Neural cell (in vitro differentiated cells): ENCODE measurements around the gene ABCC3. TPM values are rescaled to one million over a fixed set of nuclear protein-coding genes. Genes with fewer than 3 reads are reported as not detected.
"Not testable (repeated sequence)": the region's sequence is repeated elsewhere in the genome, so short reads cannot be mapped to it uniquely, and the experiment has no call there.

Source experiments
- H2AFZ ChIP-seq: fragments of 200-600, 300-800 bp; sonication (generic), shearing (Covaris generic); 2 replicates; pipeline ENCODE4 v1.6.0; 2014; ENCODE audit warnings: low read depth, mild to moderate bottlenecking, antibody characterized with exemption, low read length, moderate library complexity
- H3F3A ChIP-seq: fragments of 200-600 bp; shearing (Covaris generic); 2 replicates; pipeline ENCODE4 v1.6.1; 2016; ENCODE audit warnings: mild to moderate bottlenecking, moderate library complexity, mixed read lengths, antibody characterized with exemption, low read length; ENCODE audit not compliant: insufficient read depth, poor library complexity, severe bottlenecking
- H3K27ac ChIP-seq: fragments of 200-600, 300-800 bp; sonication (generic), shearing (Covaris generic); 2 replicates; pipeline ENCODE4 v1.5.1; 2014; ENCODE audit warnings: mild to moderate bottlenecking, low read length, moderate library complexity
- H3K27me3 ChIP-seq: fragments of 300-800, 200-600 bp; sonication (generic), shearing (Covaris generic); 2 replicates; pipeline ENCODE4 v1.6.0; 2014; ENCODE audit warnings: mild to moderate bottlenecking, low read depth, low read length, moderate library complexity; ENCODE audit not compliant: insufficient read depth
- H3K36me3 ChIP-seq: fragments of 300-800, 200-600 bp; sonication (generic), shearing (Covaris generic); 2 replicates; pipeline ENCODE4 v1.5.1; 2014; ENCODE audit warnings: mild to moderate bottlenecking, antibody characterized with exemption, low read length, moderate library complexity; ENCODE audit not compliant: insufficient read depth
- H3K4me2 ChIP-seq: fragments of 300-800, 200-600 bp; sonication (generic), shearing (Covaris generic); 2 replicates; pipeline ENCODE4 v1.6.0; 2014; ENCODE audit warnings: mild to moderate bottlenecking, low read length
- H3K4me3 ChIP-seq: fragments of 300-800, 200-600 bp; sonication (generic), shearing (Covaris generic); 2 replicates; pipeline ENCODE4 v1.5.1; 2014; ENCODE audit warnings: mild to moderate bottlenecking, low read length, moderate library complexity
- H3K79me2 ChIP-seq: fragments of 200-600 bp; shearing (Covaris generic); replicated peaks from 2 replicates; pipeline ENCODE4 v1.6.0; 2014; ENCODE audit warnings: mild to moderate bottlenecking, low read length, moderate library complexity; ENCODE audit not compliant: insufficient read depth
- H3K9ac ChIP-seq: fragments of 300-800, 200-600 bp; sonication (generic), shearing (Covaris generic); 2 replicates; pipeline ENCODE4 v1.6.1; 2016; ENCODE audit warnings: mild to moderate bottlenecking, low read length, mixed read lengths
- H3K9me2 ChIP-seq: fragments of 200-600 bp; shearing (Covaris generic); 2 replicates; pipeline ENCODE4 v1.6.1; 2016; ENCODE audit warnings: mild to moderate bottlenecking, low read length, mixed read lengths; ENCODE audit not compliant: insufficient read depth
- H3K9me3 ChIP-seq: fragments of 200-600, 300-800 bp; sonication (generic), shearing (Covaris generic); 2 replicates; pipeline ENCODE4 v1.6.1; 2016; ENCODE audit warnings: mild to moderate bottlenecking, mixed run types, low read length, moderate library complexity, mixed read lengths
- H4K20me1 ChIP-seq: fragments of 200-600 bp; shearing (Covaris generic); 2 replicates; pipeline ENCODE4 v1.6.1; 2016; ENCODE audit warnings: mild to moderate bottlenecking, mixed run types; ENCODE audit not compliant: insufficient read depth
- EP300 ChIP-seq: fragments of 450-650 bp; conservative IDR thresholded peaks from 2 replicates; pipeline ENCODE4 v1.6.1; 2014; ENCODE audit warnings: antibody characterized with exemption, mild to moderate bottlenecking, moderate library complexity; ENCODE audit not compliant: poor library complexity, severe bottlenecking
- EZH2 ChIP-seq: fragments of 200-600, 300-800 bp; shearing (Covaris generic), sonication (generic); IDR thresholded peaks from 2 replicates; pipeline ENCODE4 v1.6.1; 2014; ENCODE audit warnings: antibody characterized with exemption, low read length, borderline replicate concordance, mild to moderate bottlenecking; ENCODE audit not compliant: insufficient read depth, poor library complexity, severe bottlenecking
- MXI1 ChIP-seq: fragments of 450-650 bp; conservative IDR thresholded peaks from 2 replicates; pipeline ENCODE4 v1.6.1; 2014; ENCODE audit warnings: antibody characterized with exemption, mild to moderate bottlenecking; ENCODE audit not compliant: poor library complexity, severe bottlenecking
- POLR2AphosphoS5 ChIP-seq: IDR thresholded peaks from 2 replicates; pipeline ENCODE4 v1.6.1; 2012
- RAD21 ChIP-seq: fragments of 450-650 bp; conservative IDR thresholded peaks from 2 replicates; pipeline ENCODE4 v1.6.1; 2014; ENCODE audit warnings: antibody characterized with exemption, mild to moderate bottlenecking, moderate library complexity
- SMC3 ChIP-seq: fragments of 450-650 bp; conservative IDR thresholded peaks from 2 replicates; pipeline ENCODE4 v1.6.1; 2014; ENCODE audit warnings: antibody characterized with exemption, mild to moderate bottlenecking, moderate library complexity; ENCODE audit not compliant: poor library complexity
- TAF1 ChIP-seq: IDR thresholded peaks from 2 replicates; pipeline ENCODE4 v1.6.1; 2012; ENCODE audit warnings: low read depth
- polyA plus RNA-seq: library from polyadenylated mRNA; depleted of rRNA; stranded (reverse); fragments of >200 nt; gene quantifications from 2 replicates; pipeline ENCODE4 v1.2.3, GENCODE V29; 2014
- TF ChIP-seq, protein P1 (sequence below): IDR thresholded peaks from 2 replicates; pipeline ENCODE4 v1.6.1; 2012; ENCODE audit warnings: borderline replicate concordance
- TF ChIP-seq, protein P2 (sequence below): fragments of 450-650 bp; IDR thresholded peaks from 2 replicates; pipeline ENCODE4 v1.5.1; 2014; ENCODE audit warnings: antibody characterized with exemption, mild to moderate bottlenecking, moderate library complexity; ENCODE audit not compliant: poor library complexity, severe bottlenecking

ABCC3 gene
- polyA plus RNA-seq, 1 donor from 2014 or later = not detected

GRCh38 chr17:50708050-50709000 is 73.6 kb downstream of the ABCC3 start:
- Histone ChIP-seq H3K9me2 (no peaks in the 10 kb centered on the region), H3K27me3 (no peaks in the 10 kb centered on the region), H3K9ac (peak overlapping the region; percentile 95), H3K79me2 (peaks cover 29% of the 10 kb centered on the region), H4K20me1 (no peaks in the 10 kb centered on the region), H3K4me2 (peak overlapping the region; percentile 74), H2AFZ (peak overlapping the region; percentile 74), H3K4me3 (peak overlapping the region; percentile 90), H3K27ac (peak overlapping the region; percentile 92), H3K36me3 (no peaks in the 10 kb centered on the region), H3K9me3 (no peaks in the 10 kb centered on the region), H3F3A (no peaks in the 10 kb centered on the region)
- TF ChIP-seq RAD21 (peak; percentile 6), MXI1 (no peak), TAF1 (peak; percentile 60), EZH2 (no peak)
- TF ChIP-seq, protein P1, sequence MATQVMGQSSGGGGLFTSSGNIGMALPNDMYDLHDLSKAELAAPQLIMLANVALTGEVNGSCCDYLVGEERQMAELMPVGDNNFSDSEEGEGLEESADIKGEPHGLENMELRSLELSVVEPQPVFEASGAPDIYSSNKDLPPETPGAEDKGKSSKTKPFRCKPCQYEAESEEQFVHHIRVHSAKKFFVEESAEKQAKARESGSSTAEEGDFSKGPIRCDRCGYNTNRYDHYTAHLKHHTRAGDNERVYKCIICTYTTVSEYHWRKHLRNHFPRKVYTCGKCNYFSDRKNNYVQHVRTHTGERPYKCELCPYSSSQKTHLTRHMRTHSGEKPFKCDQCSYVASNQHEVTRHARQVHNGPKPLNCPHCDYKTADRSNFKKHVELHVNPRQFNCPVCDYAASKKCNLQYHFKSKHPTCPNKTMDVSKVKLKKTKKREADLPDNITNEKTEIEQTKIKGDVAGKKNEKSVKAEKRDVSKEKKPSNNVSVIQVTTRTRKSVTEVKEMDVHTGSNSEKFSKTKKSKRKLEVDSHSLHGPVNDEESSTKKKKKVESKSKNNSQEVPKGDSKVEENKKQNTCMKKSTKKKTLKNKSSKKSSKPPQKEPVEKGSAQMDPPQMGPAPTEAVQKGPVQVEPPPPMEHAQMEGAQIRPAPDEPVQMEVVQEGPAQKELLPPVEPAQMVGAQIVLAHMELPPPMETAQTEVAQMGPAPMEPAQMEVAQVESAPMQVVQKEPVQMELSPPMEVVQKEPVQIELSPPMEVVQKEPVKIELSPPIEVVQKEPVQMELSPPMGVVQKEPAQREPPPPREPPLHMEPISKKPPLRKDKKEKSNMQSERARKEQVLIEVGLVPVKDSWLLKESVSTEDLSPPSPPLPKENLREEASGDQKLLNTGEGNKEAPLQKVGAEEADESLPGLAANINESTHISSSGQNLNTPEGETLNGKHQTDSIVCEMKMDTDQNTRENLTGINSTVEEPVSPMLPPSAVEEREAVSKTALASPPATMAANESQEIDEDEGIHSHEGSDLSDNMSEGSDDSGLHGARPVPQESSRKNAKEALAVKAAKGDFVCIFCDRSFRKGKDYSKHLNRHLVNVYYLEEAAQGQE = no peak

DNA sequence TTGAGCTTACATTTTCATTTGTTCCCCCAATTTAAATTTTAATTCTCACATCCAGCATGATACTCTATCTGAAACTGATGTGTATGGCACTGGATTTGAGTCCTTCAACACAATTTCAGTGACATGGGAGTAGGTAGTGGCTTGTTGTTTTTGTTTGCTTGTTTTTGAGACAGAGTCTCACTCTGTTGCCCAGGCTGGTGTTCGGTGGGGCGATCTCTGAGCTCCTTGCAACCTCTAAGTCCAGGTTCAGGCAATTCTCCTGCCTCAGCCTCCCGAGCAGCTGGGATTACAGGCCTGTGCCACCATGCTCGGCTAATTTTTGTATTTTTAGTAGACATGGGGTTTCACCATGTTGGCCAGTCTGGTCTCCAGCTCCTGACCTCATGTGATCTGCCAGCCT is 74.4 kb downstream of the ABCC3 start:
- peak overlapping the region; percentile 74 for H3K4me2 ChIP-seq
- H3K9ac ChIP-seq = peak overlapping the region; percentile 95
- not testable (repeated sequence) for H3K9me3 ChIP-seq, H3K27me3 ChIP-seq, H3K9me2 ChIP-seq, H4K20me1 ChIP-seq, H3F3A ChIP-seq, H3K36me3 ChIP-seq
- peak overlapping the region; percentile 92 for H3K27ac ChIP-seq
- H3K79me2 ChIP-seq = peaks cover 26% of the 10 kb centered on the region
- peak overlapping the region; percentile 27 for H2AFZ ChIP-seq
- peak overlapping the region; percentile 90 for H3K4me3 ChIP-seq

DNA sequence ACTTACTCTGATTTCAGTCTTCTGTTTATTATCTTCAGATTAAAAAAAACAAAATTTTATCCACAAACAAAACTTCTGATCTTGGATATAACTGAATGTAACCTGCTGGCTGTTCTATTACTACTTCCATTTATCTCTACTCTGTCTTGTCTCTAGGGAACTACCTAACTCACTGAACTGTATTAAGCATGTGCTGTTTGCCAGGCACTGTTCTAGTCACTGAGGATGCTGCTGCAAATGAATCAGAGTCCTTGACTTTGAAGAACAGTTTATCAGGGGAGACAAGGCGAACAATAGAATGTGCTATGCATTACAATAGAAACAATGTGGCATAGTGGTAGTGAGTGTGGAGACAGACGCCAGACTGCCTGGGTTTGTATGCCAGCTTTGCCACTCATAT is 75.3 kb downstream of the ABCC3 start:
- no peak overlapping the region for H3K4me2 ChIP-seq
- no peak overlapping the region for H3K9ac ChIP-seq
- H4K20me1 ChIP-seq = no peaks in the 10 kb centered on the region
- no peak overlapping the region for H3K4me3 ChIP-seq
- H3K27me3 ChIP-seq = no peaks in the 10 kb centered on the region
- H3K9me3 ChIP-seq = no peaks in the 10 kb centered on the region
- H3K36me3 ChIP-seq = no peaks in the 10 kb centered on the region
- no peaks in the 10 kb centered on the region for H3K9me2 ChIP-seq
- no peaks in the 10 kb centered on the region for H3F3A ChIP-seq
- H2AFZ ChIP-seq = no peak overlapping the region
- peaks cover 26% of the 10 kb centered on the region for H3K79me2 ChIP-seq
- TF ChIP-seq EZH2 (no peak), POLR2AphosphoS5 (no peak), SMC3 (no peak), RAD21 (no peak), MXI1 (no peak), EP300 (no peak), TAF1 (no peak)
- TF ChIP-seq, protein P2, sequence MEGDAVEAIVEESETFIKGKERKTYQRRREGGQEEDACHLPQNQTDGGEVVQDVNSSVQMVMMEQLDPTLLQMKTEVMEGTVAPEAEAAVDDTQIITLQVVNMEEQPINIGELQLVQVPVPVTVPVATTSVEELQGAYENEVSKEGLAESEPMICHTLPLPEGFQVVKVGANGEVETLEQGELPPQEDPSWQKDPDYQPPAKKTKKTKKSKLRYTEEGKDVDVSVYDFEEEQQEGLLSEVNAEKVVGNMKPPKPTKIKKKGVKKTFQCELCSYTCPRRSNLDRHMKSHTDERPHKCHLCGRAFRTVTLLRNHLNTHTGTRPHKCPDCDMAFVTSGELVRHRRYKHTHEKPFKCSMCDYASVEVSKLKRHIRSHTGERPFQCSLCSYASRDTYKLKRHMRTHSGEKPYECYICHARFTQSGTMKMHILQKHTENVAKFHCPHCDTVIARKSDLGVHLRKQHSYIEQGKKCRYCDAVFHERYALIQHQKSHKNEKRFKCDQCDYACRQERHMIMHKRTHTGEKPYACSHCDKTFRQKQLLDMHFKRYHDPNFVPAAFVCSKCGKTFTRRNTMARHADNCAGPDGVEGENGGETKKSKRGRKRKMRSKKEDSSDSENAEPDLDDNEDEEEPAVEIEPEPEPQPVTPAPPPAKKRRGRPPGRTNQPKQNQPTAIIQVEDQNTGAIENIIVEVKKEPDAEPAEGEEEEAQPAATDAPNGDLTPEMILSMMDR = no peak
- TF ChIP-seq, protein P1 = no peak
- no peak overlapping the region for H3K27ac ChIP-seq
